HG03196 (cell line): ENCODE measurements around the gene ARRDC2.
"Not testable (repeated sequence)": the region's sequence is repeated elsewhere in the genome, so short reads cannot be mapped to it uniquely, and the experiment has no call there.

Experiments
- ATAC-seq: cut with Tn5 transposase; IDR thresholded peaks from one replicate; pipeline ENCODE4 v1.9.1; 2021; ENCODE audit not compliant: unreplicated experiment

ARRDC2 gene

DNA sequence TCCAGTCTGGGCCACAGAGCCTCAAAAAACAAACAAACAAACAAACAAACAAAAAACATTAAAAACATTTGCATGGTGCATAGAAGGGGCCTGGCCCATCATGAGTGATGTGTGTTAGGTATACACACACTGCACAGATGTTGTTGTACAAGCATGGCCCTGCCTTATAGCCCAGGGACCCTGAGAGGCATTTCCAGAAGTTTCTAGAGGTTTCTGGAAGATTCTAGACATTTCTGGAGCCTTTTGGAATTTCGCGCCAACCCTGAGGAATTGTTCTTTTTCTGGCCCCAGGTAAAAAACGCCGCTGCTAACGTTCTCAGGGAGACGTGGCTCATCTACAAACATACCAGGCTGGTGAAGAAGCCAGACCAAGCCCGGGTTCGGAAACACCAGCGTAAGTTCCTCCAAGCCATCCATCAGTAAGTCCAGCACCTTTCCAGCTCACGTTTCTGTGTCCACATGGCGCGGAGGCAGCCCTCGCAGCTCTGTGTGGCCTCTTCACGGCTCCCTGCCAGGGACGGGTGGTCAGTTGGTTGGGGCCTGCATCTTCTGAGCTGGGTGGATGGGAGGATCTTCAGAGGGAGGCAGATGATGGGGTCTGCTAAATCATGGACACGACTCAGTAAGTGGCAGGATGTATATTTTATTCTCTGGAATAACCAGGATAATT lies 18.4 kb upstream of the ARRDC2 start:
- no peak for ATAC-seq

DNA sequence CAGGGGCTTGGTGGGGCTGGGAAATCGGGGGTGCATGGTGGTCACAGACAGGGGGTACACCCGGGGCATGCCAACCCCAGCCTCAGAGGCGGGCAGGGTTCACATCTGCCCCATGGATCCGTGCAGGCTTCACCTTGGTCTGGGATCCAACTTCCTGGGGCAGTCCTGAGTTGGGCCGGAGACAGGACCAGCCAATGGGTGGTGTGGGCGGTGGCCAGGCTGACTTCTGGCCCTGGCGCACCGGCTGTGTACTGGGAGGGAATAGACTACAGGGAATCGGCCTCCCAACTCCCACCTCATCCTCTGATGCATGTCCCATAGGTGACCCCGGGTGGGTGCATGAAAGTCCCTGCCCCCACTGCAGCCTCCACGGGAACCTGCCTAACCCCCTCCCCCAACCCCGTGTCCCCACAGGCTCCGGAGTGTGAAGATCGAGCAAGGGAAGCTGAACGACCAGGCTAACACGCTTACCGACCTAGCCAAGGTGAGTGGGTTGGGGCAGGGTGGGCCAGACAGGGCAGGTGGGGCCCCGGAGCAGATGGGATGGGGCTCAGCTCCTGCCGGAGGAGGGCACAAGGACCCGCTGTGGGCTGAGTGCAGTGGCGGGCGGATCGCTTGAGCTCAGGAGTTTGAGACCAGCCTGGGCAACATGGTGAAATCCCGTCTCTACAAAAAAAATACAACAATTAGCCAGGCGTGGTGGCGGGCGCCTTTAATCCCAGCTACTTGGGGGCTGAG lies 14.7 kb upstream of the ARRDC2 start:
- no peak for ATAC-seq

DNA sequence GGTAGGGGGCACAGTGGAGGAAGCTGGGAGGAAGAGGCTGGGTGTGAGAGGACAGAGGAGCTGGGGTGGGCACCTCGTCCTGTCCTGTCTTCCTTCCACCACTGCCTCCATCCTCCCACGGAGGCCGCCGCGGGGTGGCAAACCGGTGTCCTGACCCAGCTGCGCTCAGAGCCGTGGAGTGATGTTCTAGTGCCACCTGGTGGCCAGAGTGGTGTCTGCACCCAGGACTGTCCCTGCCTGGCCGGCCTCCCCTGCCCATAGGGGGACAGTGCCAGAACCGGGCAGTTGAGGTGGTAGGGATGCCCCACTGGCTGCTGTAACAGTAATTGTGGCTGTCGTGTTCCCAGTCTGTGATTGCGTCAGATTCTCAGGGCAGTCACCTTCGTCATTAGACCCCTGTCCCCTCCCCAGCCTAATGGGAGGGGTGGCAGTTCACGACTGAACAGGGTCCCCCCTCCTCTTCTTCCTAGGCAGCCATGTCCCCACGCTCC lies 11.1 kb upstream of the ARRDC2 start:
- no peak for ATAC-seq

DNA sequence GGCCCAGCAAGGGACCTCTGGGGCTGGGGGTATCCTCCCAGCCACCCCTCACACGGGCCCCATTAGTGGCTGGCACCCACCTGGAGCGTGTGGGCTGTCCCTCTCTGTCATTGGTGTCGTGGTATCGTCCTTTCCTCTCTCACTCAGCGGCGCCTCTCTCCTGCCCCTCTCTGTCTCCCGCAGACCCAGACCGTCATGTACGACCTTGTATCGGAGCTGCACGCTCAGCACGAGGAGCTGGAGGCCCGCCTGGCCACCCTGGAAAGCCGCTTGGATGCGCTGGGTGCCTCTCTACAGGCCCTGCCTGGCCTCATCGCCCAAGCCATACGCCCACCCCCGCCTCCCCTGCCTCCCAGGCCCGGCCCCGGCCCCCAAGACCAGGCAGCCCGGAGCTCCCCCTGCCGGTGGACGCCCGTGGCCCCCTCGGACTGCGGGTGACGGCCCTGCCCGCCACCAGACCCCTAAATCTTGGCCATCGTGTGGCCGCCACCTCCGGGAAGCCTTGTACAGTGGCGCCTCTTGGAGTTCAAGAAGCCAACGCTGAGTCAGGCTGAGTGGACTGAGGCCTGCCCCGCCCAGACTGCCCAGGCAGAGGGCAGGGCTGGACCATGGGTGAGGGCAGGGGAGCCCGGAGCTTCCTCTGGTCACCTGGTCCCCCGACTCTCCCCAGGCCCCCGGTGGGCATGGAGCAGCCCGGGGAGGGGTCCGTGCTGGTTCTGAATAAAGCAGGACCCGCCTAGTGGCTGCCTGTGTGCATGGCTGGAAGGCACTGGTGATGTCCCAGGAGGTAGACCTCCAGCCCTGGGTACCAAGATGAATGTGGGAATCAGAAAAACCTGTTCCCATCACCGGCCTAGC lies 9.8 kb upstream of the ARRDC2 start:
- no peak for ATAC-seq

DNA sequence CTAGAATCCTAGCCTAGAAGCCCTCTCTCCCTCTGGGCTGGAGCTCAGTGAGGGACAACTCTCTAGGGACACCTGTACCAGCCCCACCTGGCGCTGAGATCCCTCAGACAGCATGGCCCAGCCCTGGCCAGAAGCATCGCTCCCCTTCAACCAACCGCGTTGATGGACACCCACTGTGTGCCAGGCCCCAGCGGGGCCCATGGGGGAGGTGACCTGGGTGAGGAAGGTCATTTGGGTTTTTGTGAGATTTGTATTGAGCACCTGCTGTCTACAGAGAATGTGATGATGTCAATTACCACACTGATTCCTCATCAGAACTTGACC lies 9.2 kb upstream of the ARRDC2 start:
- no peak for ATAC-seq

DNA sequence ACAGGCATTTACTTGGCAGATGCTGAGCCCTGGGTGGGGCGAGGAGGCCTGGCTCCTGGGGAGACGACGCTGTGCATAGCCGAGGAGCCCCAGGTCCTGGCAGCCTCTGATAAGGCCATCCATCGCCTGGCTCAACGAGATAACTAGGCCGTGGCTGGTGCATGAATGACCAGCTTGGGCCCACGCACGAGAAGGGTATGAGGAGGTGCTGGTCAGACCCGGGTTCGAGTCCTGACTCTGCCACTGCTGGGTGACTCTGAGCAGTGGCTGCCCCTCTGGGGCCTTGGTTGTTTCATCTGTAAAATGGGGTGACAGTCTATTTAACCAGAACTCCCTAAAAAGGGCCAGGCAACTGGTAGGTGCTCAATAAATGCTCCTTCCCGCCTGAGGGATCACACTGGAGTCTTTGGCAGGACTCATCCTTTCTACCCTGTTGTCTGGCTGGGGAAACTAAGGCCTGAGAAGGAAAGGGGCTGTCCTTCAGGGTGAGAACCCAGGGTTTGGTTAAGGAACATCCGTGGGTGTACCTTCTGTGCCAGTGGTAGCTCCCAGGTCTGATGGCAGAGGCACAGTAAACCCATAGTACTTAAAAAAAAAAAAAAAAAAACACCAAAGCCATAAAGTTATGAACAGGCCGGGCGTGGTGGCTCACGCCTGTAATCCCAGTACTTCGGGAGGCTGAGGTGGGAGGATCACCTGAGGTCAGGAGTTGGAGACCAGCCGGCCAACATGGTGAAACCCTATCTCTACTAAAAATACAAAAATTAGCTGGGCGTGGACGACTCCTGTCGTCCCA lies 8.1 kb upstream of the ARRDC2 start:
- ATAC-seq = no peak

DNA sequence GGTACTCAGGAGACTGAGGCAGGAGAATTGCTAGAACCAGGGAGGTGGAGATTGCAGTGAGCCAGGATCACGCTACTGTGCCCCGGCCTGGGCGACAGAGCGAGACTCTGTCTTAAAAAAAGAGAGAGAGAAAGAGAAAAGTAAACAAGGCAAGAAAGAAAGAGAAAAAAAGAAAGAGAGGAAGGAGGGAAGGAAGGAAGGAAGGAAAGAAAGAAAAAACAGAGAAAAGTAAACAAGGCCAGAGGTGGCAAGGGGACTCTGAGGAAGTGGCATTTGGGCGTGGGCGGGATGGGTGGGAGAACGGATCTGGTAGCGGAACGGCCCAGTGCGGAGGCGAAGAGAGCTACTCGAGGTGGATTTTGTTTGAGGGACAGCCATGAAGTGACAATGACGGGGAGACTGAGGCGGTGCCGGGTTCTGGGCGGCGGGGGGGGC lies 7.5 kb upstream of the ARRDC2 start:
- ATAC-seq = no peak

DNA sequence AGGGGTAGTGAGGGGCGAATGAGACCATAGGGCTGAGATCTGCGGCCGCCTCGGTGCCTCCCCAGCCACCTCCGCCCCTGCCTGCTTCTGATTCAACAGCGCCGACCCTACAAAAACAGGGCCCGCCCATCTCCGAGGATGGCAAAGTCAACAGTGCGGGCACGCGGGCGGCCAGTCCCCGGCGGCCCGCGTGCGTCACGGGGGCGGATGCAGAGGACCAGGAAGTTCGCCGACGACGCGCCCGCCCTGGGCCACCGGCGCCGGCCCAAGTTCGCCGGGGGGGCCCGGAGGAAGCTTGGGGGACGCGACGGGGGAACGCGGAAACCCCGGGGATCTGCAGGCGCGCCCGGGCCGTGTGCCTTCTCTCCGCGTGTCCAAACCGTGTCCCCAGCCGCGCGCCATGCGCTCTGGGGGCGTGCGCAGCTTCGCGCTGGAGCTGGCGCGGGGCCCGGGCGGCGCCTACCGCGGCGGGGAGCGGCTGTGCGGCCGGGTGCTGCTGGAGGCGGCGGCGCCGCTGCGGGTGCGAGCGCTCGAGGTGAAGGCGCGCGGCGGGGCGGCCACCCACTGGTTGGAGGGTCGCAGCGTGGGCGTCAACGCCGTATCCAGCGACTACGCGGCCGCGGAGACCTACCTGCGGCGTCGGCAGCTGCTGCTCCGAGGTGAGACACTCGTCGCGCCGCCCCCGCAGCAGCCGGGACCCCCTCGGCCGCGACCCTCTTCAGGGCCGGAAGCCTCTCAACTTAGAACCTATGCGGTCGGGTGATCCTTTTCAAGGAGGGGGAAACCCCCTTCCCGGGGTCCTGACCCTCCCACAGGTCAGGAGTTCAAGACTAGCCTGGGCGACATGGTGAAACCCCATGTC lies 6.8 kb upstream of the ARRDC2 start:
- ATAC-seq = peak; percentile 64

DNA sequence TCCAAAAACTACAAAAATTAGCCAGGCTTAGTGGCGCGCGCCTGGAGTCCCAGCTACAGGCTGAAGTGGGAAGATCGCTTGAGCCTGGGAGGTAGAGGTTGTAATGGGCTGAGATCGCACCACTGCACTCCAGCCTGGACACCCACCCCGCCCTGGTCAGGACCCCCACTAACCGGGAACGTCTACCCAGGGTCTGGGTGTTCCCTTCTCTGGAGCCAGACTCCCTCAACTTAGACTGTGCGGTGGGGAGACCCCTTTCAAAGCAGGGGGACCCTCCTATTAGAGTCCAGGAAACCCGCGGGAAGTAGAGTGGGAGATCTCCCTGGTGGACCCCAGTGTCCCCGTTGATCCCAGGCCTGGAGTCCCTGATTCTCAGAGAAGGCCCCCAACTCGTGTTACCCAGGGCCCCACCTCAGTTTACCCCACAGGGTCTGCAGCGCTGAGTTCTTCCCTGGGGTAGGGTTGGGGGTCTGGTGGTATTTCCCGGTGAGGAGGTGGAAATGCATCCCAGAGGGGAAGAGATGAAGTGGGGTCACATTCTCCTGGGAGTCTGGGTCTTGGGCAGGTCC lies 6.1 kb upstream of the ARRDC2 start:
- ATAC-seq = no peak

DNA sequence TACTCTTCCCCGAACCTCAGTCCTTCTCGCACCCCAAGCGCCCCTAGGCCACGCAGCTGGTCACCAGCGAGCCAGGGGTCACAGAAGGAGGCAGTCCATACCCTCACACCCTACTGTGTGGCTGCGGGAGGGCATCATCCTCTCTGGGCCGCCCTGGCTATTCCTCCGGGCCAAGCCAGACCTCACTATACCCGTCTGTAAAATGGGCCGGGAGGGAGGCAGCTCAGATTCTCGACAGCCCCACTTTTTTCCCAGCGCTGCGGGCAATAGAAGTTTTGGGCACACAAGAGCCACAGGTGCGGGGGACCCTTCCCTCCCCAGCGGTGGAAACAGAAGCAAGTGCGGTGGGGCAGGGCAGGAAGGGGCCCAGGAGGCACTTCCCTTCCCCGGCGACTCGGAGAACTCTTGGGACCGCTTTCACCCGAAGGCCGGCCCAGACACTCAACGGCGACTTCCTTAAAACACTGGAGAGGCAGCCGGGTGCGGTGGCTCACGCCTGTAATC lies 5.6 kb upstream of the ARRDC2 start:
- no peak for ATAC-seq

DNA sequence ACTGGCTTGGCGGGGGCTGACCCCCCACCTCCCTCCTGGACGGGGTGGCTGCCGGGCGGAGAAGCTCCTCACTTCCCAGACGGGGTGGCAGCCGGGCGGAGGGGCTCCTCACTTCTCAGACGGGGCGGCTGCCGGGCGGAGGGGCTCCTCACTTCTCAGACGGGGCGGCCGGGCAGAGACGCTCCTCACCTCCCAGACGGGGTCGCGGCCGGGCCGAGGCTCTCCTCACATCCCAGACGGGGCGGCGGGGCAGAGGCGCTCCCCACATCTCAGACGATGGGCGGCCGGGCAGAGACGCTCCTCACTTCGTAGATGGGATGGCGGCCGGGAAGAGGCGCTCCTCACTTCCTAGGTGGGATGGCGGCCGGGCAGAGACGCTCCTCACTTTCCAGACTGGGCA lies 2.2 kb upstream of the ARRDC2 start:
- ATAC-seq = not testable (repeated sequence)

DNA sequence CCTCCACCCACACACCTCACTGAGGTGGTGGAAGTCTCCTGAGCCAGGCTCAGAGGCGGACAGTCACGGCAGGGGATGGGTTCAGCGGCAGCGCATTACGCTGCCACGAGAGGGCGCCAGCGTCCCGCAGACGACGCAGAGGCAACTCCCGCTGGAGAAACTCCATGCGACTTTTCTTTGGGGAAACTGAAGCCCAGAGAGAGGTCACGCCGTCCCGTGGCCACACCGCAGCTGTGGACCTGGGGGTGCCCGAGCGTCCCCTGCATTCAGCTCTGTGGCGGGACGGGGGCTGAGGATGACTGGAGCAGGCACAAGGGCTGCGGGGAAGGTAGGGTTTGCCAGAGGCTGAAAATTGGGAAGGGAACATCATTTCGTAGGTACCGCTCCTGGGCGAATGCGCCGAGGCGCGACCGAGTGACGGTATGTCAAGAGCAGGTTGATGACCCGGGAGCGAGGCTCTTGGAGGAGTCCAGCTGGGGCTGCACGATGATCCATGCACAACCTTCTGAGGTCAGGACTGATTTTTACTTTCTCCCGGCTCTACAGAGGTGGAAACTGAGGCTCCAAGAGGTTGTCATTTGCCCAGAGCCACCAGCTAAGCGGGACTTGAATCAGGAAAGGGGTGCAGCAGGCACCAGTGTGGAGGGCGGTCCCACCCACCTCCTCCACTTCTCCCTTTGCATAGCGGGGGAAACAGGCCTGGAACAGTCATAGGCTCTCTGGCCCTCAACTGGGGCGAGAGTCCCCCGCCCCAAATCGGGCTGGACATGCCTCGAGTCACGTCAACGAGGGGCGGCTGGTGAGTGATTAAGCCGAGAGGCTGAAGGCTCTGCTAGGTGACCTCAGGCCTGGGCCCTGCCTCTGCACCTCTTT lies 690 bp upstream of the ARRDC2 start:
- ATAC-seq = peak; percentile 54

DNA sequence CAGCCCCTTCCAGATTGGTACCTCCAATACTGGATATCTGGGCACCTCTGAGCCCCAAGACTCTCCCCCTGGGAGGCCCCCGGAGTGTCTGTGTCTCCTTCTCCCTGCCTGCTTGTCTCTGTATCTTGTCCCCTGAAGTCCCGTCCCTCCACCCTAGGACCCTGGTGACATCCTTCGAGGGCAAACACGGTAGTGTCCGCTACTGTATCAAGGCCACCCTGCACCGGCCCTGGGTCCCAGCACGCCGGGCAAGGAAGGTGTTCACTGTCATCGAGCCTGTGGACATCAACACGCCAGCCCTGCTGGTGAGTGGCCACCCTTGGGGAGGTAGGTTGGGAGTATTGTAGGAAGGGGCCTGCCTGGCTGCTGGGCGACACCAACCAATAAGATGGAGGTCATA lies 844 bp downstream of the ARRDC2 start:
- ATAC-seq = no peak

DNA sequence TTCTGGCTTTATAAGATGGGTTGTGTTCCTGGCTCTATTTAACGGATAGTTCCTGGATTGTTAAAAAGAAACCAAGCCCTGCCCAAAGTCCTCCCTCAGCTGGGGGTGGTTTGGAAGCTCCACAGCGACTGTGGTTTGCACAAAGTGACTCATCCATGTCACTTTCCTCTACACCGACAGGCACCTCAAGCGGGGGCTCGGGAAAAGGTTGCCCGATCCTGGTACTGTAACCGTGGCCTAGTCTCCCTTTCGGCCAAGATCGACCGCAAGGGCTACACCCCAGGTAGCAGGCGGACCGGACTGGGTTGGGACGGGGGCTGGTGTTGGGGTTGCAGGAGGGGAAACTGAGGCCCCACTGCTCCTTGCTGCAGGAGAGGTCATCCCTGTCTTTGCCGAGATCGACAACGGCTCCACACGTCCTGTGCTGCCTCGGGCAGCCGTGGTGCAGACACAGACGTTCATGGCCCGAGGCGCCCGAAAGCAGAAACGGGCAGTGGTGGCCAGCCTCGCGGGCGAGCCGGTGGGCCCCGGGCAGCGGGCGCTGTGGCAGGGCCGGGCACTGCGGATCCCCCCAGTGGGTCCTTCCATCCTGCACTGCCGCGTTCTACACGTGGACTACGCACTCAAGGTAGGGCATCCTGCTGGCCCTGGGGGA lies 1.6 kb downstream of the ARRDC2 start:
- no peak for ATAC-seq

DNA sequence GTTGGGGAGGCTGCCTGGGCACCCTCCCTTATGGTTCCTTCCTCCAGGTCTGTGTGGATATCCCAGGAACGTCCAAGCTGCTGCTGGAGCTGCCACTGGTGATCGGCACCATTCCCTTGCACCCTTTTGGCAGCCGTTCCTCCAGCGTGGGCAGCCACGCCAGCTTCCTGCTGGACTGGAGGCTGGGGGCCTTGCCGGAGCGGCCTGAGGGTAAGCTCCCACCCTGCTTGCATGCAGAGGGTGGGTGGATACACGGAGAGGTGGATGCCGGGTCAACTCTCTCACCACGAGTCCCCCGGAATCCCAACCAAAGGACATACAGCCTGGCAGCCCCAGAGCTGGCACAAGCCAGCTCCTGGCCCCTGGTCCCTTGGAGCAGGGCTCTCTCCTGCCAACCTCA lies 2.2 kb downstream of the ARRDC2 start:
- ATAC-seq = no peak

DNA sequence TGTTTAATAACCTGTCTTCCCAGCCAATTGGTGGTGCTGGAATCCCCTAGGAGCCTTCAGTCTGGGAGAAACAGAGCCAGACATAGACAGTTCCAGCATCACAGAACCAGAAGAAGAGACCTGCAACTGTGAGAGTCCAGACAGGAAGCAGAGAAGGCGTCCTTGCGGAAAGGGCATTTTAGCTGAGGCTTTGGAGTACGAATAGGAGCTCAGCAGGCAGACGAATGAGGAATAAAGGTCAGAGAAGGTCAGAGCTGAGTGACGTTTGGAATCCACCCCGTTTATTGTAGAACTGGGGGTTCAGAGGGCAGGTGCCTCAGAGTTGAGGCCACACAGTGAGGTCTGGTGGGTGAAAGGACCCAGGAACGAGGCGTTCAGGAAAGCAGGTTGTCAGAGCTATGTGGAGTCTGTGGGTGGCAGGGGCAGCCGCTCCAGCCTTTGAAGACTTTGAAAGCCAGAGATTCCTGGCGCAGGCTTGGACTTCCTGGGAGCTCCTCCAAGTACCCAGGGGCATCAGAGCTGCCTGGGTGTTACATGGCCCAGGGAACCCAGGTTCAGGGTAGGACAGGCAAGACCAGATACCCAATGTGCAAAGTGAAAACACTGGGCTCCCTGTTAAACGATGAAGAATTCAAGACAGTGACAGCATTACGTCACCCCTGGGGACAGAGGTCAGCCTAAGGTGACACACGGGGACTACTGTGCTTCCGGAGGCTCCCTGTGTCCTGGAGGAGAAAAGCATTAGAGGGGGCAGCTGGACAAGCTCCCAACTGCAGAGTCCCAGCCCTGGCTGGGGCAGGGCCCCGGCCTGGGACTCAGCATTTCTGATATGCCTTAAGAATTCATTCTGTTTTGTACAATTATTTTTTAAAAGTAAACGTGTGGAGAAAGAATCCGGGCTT lies 5.5 kb downstream of the ARRDC2 start:
- ATAC-seq = no peak

DNA sequence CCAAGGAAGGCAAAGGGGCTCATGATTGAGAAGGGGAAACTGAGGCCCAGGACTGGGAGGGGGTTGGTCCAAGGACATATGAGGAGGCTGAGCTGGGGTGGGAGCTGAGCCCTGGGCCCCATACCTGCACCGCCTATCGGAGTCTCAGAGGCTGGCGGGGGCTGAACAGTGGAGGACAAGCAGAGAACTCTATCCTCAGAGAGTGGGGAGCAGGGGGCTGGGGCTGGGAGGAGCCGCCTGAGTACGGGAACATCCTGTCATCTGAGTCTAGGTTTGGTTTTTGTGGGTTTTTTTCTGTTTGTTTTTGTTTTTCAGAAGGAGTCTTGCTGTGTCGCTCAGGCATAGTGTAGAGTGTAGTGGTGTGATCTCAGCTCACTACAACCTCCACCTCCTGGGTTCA lies 6.2 kb downstream of the ARRDC2 start:
- ATAC-seq = no peak
